Measurements from ENCODE around the gene KYAT1.

KYAT1 gene

DNA sequence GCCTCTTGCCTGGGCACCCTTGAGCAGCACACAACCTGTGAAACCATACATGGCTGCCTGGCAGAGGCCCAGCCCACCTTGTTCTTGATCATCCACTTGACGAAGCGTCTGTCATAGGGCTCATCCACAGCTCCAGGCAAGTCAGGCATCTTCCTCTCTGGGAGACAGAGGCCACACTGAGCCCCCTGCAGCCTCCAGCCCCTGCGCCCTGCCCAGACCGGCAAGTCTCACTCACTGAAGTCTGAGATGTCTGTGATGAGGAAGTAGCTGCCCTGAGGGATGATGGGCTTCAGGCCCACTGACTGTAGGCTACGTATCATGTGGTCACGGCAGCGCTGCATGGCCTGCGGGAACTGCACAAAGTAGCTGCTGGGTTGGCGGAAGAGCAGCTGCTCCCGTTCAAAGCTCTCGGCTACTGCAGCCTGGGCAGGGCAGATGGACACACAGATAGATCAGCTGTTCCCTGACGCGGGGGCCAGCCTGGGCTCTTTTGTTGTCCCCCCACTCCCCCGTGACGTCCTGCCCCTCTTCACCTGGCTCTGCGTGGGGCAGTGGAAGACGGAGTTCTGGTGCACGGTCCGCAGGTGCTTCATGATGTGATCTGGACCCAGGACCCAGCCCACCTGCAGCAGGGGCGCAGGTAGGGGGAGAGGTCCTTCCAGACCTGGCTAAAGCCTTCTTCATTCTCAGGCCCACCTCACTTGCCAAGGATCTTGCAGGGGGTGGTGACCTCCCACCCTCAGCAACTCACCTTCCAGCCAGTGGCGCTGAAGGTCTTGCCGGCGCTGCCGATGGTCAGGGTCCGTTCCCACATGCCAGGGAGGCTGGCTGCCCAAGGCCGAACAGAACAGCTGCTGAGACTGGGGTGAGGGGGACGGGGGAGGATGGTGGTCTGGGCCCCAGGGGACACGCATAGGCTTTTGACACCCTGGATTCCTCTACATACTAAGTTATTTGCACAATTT lies 46.2 kb downstream of the KYAT1 start:
- no peak for DNase-seq

DNA sequence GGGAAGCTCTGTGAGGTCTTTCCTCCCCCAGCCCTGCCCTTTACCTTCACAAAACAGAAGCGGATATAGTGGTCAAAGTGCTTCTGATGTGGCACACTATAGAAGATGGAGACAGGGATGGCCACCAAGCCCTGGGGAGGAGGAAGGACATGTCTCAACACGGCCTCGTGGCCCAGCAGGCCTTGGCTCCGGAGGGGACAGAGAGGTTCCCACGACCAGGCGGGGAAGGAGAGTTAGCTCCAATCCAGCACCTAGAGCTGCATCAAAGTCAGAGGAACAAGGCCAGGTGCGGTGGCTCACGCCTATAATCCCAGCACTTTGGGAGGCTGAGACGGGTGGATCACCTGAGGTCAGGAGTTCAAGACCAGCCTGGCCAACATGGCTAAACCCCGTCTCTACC lies 48.1 kb downstream of the KYAT1 start:
- no peak for DNase-seq

DNA sequence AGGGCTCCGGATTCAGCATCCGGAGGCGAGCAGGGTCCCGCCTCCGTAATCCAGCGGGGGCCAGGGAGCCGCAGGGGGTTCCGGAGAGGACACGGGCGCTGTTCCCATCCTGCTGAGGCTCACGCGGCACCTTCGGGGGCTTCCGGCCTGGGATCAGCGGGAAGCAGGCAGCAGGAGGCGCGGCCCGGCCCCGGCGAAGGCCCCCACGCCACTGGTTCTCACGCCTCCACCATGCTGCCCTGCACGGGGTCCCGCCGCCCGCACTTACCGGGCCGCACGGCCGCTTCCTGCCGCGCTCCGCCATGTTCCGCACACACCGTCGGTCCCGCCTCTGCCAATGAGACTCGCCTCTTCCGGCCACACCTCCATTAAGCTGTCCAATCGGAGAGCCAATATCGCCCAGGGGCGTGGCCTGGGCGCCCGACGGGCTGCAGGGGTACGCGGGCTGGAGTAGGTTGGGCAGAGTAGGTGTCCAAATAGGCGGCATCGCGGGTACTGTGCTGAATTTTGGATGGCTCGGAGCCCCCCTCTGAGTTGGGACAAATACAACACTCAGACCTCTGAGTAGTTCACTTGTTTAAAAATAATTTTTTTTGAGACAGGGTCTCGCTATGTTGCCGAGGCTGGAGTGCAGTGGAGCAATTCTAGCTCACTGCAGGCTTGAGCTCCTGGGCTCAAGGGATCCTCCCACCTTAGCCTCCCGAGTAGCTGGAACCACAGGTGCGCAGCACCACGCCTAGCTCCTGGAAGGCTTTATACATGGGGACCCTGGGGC lies 52.1 kb downstream of the KYAT1 start, which contains the start of gene SPOUT1:
SPOUT1 (minus strand) TSS at position 318 of the 775 bp plus-strand sequence; CDS start at position 304, 14 bp downstream.
- DNase-seq, result peak; percentile 79

DNA sequence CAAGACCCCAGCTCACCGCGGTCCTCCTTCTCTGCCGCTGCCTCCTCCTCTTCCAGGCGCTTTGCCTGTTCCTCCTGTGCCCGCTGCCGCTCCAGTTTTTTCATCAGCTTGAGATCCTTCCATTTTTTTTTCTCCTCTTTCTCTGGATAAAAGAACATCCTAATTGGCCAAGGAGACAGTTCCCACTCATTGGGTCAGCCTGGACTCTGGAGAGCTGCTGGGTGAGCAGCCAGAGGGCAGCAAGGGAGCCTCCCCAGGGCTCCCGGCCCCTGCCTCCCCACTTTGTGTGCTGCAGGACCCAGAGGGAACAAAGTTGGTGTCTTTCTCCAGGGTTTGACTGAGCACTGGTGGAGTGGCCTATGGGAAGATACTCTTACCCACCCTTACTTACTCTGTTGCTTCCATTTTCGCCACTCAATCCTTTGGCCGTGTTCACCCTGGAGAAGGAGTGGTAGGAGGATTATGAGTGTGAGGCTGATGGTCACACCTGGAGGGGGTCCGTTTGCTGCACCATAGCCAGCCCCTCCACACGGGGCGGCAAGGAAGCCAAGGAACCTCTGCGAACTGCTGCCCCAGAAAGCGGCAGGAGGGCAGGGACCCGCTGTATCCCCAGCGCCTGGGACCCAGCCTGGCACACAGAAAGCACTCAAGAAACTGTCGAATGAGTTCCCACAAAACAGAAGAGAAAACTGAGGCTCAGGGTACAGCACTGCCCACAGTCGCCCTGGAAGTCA lies 52.9 kb downstream of the KYAT1 start:
- DNase-seq, result no peak

DNA sequence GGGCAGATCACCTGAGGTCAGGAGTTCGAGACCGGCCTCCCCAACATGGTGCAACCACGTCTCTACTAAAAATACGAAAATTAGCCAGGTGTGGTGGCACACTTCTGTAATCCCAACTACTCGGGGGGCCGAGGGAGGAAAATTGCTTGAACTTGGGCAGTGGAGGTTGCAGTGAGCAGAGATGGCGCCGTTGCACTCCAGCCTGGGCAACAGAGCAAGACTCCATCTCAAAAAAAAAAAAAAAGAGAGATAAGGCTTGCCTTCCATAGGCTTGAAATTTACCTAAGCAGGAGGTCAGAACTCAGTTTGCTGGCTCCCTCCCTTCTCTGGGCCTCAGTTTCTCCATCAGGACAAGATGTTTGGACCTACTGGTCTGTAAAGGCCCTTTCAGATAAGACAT lies 53.5 kb downstream of the KYAT1 start:
- DNase-seq, result no peak

DNA sequence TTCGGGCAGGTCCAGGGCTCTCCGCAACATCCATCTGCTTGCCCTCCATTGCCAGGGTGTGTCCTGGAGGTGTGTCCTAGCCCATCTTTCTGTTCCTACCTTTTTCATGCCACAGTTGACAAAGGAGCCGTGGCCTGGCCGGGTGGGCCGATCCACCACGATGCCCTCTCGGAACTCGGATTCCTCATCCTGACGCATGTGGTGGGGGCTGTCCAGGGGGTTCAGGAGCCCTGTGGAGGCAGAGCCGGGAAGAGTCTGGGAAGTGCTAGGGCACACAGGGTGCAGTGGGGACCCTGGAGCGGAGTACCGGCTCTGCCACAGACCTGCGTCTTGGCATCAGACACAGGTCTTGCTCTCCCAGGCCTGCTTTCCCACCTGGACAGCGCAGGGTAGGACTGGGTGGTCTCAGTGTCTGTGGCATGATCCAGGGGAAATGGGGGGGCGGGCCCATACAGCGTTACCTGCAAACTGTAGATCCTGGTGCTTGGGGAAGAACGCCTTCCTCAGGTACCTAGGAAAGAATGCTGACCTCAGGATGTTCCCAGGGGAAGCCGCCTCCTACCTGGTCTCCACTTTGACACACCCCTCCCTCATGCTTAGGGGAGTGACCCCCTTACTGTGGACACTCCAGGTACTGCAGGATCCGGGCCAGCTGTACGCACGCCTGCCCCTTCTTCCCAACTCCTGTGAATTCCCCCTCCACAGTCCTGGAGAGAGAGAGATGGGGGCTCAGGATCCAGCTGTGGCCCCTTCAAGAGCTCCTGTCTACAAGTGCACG lies 55.6 kb downstream of the KYAT1 start:
- DNase-seq, result no peak

DNA sequence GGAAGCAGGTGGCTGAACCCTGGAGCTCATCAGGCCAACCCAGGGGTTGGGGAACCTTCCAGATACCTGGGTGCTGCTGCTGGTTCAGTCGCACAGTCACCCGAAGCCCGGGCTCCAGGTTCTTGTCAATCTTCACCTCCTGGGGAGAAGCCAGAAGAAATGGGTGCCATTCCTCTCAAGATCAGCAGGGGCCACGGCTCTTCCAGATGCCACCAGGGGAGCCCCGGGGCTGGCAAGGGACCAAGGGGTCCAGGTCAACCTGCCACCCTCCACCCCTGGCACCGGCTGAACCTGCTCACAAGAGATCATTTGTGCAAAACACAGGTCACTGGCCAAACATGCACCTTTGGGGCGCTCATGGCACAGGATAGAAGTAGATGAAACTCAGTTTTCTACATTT lies 56.8 kb downstream of the KYAT1 start:
- DNase-seq, result no peak

DNA sequence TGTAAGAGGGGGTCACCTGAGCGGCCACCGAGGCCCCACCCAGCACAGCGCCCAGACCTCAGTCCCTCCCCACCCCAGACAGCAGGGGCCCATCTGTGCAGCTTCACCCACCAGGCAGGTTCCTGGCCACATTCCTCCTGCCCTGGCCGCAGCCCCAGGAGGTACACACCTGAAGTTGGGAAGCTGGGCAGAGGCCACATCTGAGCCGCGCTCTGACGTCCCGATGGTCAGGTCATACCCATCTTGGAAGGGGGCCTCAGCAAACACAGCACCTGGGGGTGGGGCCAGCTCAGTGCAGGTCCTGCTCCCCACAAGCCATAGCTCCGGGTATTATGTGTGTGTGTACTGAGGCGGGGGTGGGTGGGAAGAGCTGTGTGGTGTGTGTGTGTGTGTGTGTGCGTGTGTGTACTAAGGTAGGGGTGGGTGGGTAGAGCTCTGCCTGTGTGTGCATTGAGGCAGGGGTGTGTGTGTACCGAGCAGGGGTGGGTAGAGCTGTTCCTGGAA lies 57.8 kb downstream of the KYAT1 start:
- no peak for DNase-seq

DNA sequence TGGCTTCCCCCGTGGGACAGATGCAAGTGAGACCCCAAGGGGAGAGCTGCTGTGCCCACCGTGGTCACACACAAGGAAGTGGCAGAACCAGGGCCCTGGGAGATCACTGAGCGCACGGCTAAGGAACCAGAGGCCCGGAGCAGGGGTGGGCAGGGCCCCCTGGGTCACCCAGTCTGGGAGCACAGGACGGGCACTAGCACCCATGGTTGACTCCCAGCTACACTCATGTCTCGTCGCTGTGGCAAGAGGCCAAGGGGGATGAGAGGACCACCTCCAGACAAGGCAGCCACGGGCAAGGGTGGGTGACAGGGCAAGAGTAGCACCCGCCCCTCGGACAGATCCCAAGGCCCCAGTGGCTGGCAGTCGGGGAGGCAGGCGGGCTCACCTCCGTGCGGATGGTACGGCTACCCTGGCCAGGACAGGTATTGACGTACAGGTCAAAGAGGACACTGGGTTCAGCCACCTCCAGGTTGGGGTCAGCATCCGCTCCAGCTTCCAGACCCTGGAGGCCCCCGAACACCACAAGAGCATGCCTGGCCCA lies 58.3 kb downstream of the KYAT1 start:
- no peak for DNase-seq

DNA sequence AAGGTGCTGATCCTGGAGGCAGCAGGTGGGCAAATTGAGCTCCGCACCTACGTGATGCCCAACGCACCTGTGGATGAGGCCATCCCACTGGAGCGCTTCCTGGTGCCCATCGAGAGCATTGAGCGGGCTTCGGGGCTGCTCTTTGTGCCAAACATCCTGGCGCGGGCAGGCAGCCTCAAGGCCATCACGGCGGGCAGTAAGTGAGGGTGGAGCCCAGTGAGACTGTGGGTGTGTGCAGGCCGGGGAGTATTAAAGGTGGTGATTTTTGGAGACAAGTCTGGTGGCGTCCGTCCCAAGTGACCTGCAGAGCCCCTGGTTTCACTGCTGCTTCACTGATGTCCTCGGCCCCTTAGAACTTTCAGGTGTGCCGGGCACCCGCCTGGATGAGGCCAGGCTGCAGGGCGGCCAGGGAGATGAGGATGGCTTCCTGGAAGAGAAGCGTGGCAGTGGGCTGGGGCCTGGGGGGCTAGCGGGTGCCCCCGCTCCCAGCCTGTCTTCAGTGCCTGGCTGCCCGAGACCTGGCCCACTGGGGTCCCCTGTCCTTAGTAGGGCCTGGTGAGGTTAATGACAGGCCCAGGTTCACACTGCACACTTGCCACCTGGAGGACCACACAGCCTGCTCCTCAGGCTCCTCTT lies 59.2 kb downstream of the KYAT1 start:
- DNase-seq, result no peak

DNA sequence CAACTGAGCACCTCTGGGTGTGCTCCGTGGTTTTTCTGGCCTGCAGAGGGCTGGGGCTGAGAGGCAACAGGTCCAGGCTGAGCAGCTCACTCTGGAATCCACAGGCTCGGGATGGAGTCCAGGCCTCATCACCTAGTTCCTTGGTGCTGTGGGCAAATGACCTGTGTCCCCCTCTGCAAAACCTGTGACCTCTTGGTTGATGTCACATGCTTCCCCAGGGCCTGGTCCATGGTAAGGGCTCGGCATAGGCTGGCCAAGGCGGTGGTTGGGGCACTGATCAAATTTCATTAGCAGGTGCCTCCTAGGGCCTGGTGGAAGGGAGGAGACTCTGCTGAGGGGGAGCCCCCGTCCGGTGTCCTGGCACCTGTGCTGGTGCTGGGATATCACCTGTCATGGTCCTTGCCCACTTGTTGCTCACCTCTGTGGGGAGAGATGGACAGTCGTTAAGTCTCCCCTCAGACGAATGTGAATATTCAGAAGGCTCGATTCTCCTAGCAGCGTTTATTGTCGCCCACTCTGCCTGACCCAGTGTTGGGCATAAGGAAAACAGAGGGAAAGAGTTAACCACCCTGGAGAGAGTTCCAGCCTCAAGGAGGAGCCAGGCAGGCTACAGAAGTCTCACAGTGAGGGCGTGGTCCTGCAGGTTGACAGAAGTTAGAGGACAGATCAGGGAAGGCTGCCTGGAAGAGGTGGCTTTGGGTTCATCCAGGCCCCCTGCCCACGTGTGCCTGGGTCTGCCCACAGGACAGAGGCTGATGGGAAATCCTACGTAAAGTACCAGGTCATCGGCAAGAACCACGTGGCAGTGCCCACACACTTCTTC lies 60.0 kb downstream of the KYAT1 start:
- DNase-seq, result no peak

DNA sequence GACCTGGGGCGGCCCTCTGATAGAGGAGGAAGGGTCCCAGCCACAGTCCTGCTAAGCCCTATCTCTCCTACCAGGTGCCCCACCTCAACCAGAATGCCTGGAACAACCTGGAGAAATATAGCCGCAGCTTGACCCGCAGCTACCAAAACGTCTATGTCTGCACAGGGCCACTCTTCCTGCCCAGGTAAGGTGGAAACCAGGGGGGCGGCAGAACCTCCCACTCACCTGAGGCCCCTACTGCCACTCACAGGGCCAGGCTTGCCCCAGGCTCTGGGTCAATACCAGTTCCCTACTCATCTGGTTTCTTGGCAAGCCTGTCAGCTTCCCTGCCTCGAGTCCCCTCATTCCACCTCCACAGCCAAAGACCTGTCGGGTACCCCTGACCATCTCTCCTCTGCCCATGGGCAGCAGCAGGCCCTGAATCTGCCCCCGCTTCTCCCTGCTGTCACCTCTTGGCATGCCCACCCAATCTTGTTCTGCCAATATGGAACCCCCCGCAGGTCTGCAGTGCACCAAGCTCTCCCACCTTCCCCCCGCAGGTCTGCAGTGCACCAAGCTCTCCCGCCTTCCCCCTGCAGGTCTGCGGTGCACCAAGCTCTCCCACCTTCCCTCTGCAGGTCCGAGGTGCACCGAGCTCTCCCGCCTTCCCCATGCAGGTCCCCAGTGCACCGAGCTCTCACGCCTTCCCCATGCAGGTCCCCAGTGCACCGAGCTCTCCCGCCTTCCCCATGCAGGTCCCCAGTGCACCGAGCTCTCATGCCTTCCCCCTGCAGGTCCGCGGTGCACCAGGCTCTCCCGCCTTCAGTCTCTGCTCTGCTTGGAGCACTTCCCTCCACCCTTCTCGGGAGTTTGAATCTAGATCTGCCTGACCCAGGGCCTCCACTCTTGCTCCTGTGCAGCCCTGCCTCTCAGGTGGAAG lies 60.8 kb downstream of the KYAT1 start:
- DNase-seq, result no peak

DNA sequence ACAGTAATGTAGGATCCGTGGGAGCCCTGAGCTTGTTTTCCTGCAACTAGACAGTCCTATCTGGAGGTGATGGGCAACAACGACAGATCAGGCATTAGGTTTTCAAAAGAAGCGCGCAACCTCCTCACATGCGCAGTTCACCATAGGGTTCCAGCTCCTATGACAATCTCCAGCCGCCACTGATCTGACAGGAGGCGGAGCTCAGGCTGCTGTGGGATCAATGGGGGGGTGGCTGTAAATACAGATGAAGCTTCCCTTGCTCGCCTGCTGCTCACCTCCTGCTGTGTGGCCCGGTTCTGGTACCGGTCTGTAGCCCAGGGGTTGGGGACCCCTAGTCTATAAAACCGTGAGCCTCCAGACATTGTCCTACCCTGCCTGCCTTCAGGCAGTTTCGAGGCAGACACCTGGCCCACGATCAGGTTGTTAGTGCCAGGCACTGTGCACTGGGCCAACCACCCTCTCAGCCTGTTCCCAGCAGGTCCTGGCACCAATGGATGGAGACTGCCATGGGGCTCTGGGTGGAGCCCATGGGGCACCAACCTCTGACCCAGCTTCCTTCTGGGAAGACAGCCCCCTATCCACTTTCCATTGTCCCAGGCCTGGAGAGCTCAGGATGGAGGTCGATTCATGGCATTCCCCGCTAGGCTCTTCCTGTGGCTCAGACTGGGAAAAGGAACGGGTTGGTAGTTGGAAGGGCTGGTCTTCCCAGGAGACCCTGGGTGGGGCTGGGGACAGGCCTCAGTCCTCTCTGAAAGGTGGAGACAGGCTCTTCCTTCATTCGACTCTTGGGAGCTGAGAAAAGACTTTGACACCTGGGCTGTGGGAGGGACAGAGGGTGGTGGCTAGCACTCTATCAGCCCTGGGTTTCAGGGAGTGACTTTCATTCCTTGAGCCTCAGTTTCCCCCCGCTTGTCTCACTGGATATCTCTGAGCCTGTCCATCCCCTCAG lies 61.8 kb downstream of the KYAT1 start:
- no peak for DNase-seq

DNA sequence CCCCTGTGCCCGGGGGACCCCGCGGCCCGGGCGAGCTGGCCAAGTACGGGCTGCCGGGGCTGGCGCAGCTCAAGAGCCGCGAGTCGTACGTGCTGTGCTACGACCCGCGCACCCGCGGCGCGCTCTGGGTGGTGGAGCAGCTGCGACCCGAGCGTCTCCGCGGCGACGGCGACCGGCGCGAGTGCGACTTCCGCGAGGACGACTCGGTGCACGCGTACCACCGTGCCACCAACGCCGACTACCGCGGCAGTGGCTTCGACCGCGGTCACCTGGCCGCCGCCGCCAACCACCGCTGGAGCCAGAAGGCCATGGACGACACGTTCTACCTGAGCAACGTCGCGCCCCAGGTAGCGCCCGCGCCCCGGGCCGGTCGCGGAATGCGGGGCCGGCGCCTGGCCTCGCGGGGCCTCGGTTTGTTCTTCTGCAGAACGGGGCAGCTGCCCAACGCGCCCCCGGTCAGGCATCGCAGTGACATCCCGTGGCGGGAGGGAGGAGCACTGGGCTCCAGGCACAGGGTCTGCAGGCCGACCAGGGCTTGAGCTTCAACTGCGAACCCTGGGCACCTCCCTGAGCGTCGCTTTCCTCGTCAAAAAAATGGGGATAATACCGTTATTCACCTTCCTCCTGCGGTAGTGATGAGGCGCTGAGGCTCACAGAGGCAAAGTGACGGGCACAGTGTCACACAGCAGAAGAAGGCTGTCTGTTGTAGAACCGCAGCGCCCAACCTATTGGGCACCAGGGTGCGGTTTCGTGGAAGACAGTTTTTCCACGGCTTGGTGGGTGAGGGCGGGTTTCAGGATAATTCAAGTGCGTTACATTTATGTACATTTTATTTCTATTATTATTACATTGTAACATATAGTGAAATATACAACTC lies 62.7 kb downstream of the KYAT1 start:
- no peak for DNase-seq

DNA sequence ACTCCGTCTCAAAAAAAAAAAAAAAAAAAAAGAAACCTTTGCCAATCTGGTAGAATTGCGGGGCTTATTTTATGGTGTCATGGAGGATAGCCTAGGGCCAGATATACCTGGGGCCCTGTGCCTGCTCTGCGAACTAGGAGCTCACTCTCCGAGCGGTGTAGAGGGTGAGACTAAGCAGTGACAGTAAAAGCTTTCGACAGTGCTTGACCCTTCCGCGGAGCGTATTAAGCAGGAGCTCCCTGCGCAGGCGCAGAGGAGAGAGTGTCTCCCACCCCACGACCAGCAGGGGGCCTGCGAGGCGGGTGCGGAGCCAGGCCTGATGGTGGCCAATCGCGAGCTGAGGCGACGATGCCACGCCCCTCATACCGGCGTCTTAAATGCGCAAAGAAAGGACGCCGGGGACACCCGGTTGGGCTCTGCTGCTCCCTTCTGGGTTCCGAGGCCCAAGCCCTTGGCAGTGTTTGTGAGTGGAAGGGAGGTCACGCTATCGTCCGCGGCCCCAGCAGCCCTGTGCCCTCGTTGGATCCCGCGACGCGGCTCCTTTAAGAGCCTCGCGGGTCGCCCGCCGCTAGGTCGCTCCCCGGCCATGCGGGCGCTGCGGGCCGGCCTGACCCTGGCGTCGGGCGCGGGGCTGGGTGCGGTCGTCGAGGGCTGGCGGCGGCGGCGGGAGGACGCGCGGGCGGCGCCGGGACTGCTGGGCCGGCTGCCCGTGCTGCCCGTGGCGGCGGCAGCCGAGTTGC lies 63.5 kb downstream of the KYAT1 start, which contains the start of gene ENDOG:
ENDOG (plus strand) TSS at position 402 of the 740 bp plus-strand sequence; CDS start at position 587, 185 bp downstream.
- DNase-seq, result peak; percentile 91

DNA sequence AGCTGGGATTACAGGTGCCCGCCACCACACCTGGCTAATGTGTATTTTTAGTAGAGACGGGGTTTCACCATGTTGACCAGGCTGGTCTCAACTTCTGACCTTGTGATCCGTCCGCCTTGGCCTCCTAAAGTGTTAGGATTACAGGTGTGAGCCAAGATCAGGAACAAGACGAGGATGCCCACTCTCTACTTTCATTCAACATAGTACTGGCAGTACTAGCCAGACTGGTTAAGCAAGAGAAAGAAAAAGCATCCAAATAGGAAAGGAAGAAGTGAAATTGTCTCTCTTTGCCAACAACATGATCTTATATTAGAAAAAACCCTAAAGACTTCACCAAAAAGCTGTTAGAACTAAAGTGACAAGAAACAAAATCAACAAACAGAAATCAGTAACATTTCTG lies 70.9 kb downstream of the KYAT1 start:
- DNase-seq, result no peak

Measured in NCI-H524 treated with DMSO at 0.1 percent for 48 hours (cell line).